Uterus (tissue), 2 donors: ENCODE results near the gene SPP1.
A peak's percentile ranks its signal among the peaks of the same experiment; 100 is the strongest.

ENCODE experiments used
- POLR2A ChIP-seq, 2 donors: fragments of 450-650 bp; IDR thresholded peaks; one replicate each; pipeline ENCODE4 v1.6.1; 2016; ENCODE audit warnings: antibody characterized with exemption in 2 of 2, mild to moderate bottlenecking in 1 of 2, moderate library complexity in 1 of 2
- TF ChIP-seq, protein P1 (sequence below), 4 experiments: fragments of 200-600 bp in 2 of 4; fragments of 450-650 bp in 2 of 4; sonication (generic) in 2 of 4; IDR thresholded peaks; one replicate each; pipeline ENCODE4 v1.5.1; 2016 to 2019; ENCODE audit warnings: antibody characterized with exemption in 4 of 4, mild to moderate bottlenecking in 2 of 4, moderate library complexity in 1 of 4

GRCh38 chr4:87985097-87985886 lies 9.8 kb downstream of the SPP1 start:
- TF ChIP-seq, protein P1, sequence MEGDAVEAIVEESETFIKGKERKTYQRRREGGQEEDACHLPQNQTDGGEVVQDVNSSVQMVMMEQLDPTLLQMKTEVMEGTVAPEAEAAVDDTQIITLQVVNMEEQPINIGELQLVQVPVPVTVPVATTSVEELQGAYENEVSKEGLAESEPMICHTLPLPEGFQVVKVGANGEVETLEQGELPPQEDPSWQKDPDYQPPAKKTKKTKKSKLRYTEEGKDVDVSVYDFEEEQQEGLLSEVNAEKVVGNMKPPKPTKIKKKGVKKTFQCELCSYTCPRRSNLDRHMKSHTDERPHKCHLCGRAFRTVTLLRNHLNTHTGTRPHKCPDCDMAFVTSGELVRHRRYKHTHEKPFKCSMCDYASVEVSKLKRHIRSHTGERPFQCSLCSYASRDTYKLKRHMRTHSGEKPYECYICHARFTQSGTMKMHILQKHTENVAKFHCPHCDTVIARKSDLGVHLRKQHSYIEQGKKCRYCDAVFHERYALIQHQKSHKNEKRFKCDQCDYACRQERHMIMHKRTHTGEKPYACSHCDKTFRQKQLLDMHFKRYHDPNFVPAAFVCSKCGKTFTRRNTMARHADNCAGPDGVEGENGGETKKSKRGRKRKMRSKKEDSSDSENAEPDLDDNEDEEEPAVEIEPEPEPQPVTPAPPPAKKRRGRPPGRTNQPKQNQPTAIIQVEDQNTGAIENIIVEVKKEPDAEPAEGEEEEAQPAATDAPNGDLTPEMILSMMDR (IDR thresholded peaks at IDR 0.05) = peak; percentile 25 to 43 (median 42)
- no peak for TF ChIP-seq POLR2A (IDR thresholded peaks at IDR 0.05)
